GM19240 (cell line): ENCODE measurements around the gene RSPO4.
A peak's percentile ranks its signal among the peaks of the same experiment; 100 is the strongest.
"Not testable (repeated sequence)": the region's sequence is repeated elsewhere in the genome, so short reads cannot be mapped to it uniquely, and the experiment has no call there.

Experiments
- DNase-seq: peaks from one replicate; pipeline ENCODE4 v3.0.0; 2011; ENCODE audit warnings: low spot score; ENCODE audit not compliant: insufficient read length

Gene RSPO4

DNA sequence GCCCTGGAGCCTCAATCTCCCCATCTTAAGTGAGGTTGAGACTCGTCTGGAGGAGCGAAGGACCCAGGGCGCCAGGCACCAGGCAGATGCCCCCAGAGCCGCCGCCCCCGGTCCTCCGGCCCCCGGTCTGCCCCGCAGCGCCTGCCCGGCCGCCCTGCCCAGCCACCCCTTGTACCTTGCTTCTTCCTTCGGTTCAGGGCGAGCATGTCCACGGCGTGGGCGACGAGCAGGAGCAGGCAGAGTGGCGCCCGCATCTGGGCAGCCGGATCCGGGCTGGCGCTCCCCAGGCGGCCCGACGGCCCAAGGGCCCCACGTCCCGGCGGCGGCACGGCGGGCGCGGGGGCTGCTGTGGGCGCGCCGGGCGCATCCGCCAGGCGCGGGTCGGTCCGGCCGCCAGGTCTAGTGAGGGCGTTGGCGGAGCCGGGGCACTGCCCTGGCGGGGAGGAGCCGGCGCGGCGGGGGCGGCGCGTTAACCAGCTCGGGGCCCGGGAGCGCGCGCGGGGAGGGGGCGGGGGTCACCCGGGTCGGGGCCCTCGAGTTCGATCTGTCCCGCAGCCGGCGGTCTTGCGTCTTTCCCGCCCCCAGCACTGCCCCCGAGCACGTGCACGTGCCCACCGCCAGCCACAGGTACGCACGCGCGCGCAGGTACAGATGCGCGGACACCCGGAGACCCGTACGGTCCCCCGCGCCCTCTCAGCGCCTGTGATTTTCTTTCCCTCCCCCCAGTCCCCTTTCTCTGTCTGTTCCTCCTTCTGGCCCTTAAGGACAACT is at the start of gene RSPO4:
Gene RSPO4, minus strand, starts transcription at position 401 of the 771 bp plus-strand sequence. Its CDS starts 147 bp downstream, at position 254.
- DNase-seq = no peak

GRCh38 chr20:1050440-1050839 is 48.3 kb upstream of the RSPO4 start:
- no peak for DNase-seq

DNA sequence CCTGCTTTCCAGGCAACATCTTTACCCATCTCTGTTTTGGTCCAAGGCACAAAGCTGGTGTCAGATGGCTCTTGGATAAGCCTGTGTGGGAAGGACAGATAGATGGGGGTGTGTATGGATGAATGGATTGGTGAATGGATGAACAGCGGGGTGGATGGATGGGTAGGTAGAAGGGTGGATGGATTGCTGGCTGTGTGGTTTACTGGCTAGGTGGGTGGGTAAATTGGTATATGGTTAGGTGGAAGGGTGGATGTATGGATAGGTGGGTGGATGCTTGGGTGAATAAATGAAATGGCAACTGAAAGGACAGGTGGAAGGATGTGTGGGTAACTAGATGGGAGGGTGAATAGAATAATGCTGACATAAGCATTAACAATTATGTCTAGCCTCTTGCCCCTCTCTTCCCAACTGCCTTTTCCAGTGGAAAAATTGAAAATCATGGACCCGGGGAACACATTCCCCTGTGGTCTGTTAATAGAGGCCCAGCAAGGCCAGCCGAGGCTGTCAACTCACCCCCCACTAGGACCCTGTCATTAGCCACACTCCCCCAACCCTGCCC is 43.8 kb upstream of the RSPO4 start:
- no peak for DNase-seq

DNA sequence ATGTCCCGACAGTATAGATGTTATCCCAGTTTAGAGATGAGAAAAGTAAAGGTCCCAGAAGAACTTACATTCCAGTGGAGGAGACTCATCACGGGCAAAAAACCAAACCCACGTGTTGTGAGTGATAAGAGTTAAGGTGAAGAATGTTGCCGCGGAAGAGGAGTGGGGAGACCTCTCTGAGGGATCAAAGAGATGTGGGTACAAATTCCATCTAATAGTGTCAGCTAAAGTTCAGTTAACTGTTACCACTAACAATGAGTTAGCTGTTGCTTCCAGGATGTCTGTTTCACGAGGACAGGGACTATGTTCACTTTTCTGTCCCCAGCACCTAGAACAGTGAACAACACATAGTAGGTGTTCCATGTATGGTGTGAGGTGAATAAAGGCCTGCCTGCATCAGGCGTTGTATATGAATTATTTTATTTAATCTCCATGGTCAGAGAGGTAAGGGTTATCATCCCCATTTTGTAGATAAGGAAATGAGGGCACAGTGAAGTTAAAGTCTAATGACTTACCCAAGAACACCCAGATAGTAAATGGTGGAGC is 39.8 kb upstream of the RSPO4 start:
- DNase-seq = no peak

GRCh38 chr20:1038205-1038604 is 36.1 kb upstream of the RSPO4 start:
- no peak for DNase-seq

DNA sequence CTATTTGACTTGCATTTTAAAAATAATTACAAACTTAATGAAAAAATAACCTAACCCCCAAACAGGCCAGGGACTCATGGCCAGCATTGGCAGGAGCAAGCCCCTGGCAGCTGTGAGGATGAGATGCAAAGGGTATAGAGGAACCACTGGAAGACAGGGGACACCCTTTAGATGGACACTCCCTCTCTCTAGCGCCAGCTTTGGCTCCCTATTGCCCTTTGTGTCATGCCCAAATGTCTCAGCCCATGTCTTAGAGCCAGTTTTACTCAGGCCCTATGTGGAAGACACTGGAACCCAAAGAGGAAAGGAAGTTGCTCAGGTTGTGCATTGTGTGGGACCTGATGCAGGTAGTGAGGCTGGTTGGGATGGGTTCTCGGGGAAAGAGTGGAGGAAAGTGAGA is 34.9 kb upstream of the RSPO4 start:
- no peak for DNase-seq

DNA sequence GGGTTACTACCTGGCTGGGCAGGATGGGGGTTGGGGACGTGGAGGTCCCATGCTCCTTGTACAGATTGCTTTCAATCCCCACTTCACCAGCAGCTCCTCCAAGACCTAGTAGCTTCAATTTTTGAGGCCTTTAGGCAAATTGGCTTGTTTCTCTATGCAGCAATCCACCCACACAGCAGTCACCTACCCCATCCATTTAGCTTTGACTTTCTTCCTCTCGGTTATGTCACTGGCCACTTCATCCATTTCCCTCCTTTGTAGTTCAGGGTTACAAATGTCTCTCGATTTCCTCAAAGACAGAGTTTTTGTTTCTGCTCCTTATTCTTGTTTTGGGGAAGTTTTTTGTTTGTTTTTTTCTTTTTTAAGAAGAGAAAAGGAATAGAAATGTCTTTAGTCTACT is 33.4 kb upstream of the RSPO4 start:
- no peak for DNase-seq

GRCh38 chr20:1034415-1034789 is 32.3 kb upstream of the RSPO4 start:
- DNase-seq = no peak

DNA sequence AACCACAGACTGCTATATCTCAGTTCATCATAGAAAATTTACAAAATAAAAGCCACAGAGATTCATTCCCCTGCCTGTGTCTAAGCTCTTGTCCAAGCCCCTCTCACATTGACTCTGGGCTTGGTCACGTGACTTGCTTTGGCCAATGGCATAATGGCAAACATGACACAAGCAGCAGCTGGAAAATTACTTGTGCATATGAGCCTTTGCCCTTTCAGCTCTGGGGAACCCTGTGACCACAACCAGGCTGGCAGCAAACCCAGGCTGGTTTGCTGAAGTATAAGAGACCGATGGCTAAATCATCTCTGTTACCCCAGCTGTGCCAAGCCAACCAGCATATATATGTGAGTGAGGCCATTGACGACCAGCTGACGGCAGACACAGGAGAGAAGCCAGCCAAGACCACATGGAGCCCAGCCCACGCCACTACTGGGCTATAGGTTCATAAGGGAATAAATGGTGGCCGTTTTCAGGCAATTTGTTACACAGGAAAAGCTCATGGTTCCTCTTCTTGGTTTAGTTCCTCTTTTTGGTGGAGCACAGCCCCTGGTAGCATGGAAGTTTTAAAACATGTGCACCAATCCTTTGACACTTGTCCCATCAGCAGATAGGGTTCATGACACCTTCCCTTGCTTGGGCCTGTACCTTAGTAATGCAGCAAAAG is 31.8 kb upstream of the RSPO4 start:
- no peak for DNase-seq

GRCh38 chr20:1029980-1030379 is 27.9 kb upstream of the RSPO4 start:
- no peak for DNase-seq

DNA sequence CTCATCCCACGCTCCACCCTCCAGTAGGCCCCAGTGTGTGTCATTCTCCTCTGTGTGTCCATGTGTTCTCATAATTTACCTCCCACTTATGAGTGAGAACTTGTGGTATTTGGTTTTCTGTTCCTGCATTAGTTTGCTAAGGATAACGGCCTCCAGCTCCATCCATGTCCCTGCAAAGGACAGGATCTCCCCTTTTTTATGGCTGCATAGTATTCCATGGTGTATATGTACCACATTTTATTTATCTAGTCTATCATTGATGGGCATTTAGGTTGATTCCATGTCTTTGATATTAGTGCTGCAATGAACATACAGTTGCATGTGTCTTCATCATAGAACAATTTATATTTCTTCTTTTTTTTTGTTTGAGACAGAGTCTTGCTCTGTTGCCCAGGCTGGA is 24.1 kb upstream of the RSPO4 start:
- DNase-seq = not testable (repeated sequence)

DNA sequence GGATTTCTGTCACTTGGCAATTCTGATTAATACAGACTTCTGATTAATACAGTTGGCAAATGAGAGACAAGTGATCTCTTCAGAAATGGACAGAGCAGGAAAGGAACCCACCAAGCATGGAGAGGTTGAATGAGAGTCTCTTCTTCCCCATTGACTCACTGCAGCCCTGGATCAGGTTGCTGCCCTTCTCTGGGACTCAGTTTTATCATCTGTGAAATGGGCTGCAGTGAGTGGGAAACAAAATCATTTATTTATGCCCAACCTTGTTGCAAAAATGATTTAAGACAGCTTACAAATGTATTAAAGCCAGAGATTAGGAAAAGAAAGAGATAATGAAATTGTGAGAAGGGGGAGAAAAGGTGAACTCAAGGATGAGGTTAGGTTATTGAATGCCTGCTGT is 20.8 kb upstream of the RSPO4 start:
- DNase-seq = no peak

GRCh38 chr20:1020614-1021013 is 18.5 kb upstream of the RSPO4 start:
- DNase-seq = no peak

GRCh38 chr20:1019344-1019743 is 17.2 kb upstream of the RSPO4 start:
- DNase-seq = no peak

DNA sequence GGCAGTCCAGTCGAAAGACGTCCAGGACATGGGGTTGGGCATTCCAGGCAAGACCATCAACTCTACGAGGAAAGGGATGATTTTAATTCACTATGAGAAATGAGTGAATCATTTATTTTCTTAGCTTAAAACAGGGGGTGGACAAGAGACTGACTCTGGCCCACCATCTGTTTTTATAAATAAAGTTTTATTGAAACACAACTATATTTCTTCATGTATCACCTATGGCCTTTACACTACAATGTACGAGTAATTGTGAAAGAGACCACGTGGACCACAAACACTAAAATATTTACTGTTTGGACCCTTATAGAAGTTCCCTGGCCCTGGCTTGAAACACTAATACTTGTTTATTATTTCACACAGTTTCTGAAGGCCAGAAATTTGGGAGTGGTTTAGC is 15.6 kb upstream of the RSPO4 start:
- no peak for DNase-seq

GRCh38 chr20:1015181-1015580 is 13.1 kb upstream of the RSPO4 start:
- no peak for DNase-seq

DNA sequence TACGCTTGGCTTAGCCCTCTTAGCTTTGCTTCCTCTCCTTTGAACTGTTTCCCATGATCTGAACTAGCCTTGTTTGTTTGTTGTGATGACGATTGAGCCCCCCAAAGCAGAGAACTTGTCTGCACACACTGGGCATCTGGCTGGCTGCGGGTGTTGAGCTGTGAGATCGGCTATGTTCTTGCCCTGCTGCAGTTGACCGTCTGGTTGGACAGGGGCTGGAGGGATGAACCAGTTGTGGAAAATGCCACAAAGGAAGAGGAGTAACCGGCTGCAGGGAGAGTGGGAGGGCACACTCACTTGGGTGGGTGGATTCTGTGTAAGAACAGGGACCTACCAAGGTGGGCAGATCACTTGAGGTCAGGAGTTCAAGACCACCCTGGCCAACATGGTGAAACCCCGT is 12.4 kb upstream of the RSPO4 start:
- no peak for DNase-seq

- DNase-seq = no peak
Observed at GRCh38 chr20:1013566-1014340, 11.6 kb upstream of the RSPO4 start.

GRCh38 chr20:1012359-1013168 is 10.5 kb upstream of the RSPO4 start:
- DNase-seq = no peak

GRCh38 chr20:1010659-1011058 is 8.5 kb upstream of the RSPO4 start:
- DNase-seq = peak; percentile 59
